Hematopoietic multipotent progenitor cell (in vitro differentiated cells): ENCODE results near the gene CDK14. TPM values are rescaled to one million over a fixed set of nuclear protein-coding genes. Genes with fewer than 3 reads are reported as not detected.

Experiments used
- DNase-seq, 3 donors: peaks; one replicate each; pipeline ENCODE4 v3.0.0-alpha.2; 2011 to 2015; ENCODE audit warnings: low read depth in 2 of 3, low spot score in 2 of 3
- total RNA-seq: library from RNA; depleted of rRNA; stranded (reverse); fragments of >200 nt; gene quantifications from one replicate; pipeline ENCODE4 v1.2.3, GENCODE V29; 2012

CDK14 gene
- total RNA-seq, 1 donor = 7.5 TPM

GRCh38 chr7:90931986-90932916 is 336.1 kb downstream of the CDK14 start:
- no peak for DNase-seq

GRCh38 chr7:90933041-90933440 is 336.9 kb downstream of the CDK14 start:
- no peak for DNase-seq

DNA sequence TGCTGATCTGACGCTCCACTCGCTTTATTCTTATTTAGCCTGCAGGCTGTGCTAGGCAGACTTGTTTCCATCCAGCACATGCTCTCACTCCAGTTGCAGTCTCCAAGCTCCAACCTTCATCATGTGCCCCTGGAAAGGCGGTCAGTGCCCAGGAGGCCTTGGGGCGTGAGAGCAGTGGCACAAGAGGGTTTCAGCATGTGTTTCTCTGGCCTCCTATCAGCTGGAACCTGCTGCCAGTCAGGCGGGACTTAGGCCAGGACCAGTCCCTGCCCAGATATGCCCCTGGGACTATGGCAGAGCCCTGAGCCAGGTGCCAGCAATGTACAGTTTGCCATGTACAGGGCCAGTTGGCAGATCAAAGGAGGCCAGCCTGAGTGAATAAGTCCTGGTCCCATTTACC is 337.9 kb downstream of the CDK14 start:
- no peak for DNase-seq

GRCh38 chr7:90938371-90938770 is 342.2 kb downstream of the CDK14 start:
- no peak for DNase-seq

DNA sequence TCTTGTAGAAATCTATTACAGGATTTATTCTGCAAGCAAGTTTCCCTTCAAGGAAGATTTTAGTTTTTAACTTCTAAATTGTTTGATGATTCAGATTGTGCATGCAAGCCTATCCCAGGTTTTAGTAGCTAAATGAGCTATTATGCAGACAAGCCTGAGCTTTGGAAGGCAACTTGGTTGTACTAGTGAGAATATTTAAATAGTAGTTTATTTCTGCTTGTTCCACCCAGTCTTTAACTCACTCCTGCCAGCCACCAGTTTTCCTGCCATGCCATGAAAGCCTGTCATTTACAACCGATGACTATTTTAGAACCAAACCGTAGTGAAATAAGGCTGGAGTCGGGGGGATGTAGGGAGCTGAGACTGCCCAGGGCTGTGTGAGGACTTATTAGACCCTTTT is 343.5 kb downstream of the CDK14 start:
- no peak for DNase-seq

DNA sequence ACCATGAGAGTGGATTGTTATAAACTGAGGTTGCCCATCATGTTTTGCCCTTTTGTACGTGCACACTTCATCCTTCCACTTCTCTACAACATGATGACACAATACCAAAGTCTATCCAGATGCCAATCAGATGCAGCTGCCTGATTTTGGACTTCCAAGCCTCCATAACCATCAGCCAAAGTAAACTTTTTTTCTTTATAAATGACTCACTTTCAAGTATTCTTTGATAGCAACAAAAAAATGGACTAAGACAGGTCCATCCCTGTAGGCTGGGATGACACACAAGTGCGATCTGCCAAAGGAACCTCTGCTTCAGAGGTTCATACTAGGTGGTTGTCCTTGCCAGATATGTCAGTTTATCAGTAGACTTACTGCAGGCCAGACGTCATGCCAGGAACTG is 347.9 kb downstream of the CDK14 start:
- no peak for DNase-seq

- DNase-seq = no peak
Measured at GRCh38 chr7:90945104-90945787, 349.1 kb downstream of the CDK14 start.

DNA sequence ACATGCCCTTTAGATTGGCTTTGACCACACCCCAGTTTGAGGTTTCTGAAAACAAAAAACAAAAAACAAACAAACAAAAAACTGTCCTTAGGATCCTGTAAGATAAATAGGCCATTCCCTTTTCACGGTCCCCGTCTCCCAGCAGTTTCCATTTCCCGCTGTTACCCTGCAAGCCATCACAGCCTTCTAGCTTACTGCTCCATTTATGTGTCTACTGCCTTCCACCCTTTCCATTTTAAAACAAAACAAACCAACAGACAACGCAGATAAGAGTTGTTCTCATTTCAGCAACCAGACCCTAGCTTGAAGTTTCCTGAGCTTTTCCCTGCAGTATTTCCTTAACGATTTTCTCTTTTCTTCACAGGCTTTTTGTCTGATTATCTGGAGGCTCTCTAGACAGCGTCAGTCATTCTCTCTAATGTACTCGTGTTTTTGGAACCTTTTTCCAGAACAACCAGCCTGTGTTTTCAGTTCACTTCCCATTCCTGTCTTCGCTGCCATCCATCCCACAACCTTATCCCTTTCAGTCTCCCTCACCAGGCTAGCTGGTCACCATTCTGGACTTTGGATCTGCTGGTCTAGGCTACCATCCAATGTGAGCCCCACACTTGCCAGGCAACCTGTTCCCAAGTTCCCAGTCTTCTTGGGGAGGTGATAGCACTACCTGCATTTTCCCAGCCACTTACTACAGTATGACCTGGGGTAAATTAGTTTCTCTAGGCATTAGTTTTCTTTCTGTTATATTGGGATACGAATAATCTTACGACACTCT is 350.8 kb downstream of the CDK14 start:
- no peak for DNase-seq

DNA sequence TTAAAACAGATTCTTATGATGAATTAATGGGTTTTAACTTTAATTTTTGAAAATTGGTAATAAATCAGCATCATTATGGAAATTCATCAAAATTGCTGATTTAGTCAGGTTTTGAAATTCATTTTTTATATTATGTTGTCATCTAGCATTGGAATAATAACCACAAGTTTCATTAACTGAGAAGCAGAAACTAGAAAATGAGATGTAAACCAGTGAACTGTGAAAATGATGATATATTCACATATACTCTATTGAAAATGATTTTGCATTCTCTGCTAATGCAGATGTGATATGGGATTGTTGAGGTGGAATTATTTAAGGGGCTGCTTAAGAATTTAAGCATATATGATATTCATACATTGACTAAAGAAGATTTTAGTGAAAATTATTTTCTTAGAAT is 352.0 kb downstream of the CDK14 start:
- no peak for DNase-seq

DNA sequence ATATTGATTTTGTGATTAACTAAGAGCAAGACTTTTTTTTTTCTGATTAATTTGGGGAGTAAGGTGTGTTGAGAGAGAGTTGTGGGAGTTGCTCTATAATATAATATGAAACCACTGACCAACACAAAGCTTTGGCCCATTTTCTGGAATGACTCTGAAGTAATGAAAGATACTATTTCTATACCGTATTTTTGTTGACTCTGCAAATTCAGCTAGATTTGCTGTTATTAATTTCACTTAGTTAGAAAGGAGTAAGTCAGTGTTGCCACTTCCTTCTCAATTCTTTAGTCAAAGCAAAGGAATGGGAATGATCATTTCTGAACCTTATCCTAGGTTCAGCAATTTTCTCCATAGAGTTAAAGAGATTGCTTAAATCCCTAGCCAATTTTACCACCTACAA is 355.1 kb downstream of the CDK14 start:
- no peak for DNase-seq

GRCh38 chr7:90951986-90952954 is 356.1 kb downstream of the CDK14 start:
- DNase-seq = no peak

DNA sequence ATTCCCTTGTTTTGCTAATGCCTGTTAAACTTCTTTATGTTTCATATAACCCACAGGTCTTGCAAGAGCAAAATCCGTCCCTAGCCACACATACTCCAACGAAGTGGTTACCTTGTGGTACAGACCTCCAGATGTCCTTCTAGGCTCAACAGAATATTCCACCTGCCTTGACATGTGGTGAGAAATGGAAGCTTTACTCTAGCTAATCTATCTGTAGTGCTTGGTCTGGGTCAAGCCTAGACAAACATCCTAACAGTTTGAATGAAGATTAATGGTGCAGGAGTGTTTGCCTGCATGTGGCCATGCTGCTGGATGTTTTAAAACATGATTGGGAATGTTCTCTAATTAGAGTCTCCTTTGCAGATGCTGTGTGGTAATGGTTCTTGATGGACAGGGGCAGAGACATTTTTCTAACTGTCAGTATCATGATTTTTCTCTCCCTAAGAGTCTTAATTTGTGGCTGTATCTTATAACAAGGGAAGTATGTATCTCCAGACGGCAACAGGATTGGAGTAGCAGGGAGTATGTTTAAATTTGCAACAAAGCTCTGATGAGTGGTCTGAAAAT is 359.6 kb downstream of the CDK14 start:
- no peak for DNase-seq

DNA sequence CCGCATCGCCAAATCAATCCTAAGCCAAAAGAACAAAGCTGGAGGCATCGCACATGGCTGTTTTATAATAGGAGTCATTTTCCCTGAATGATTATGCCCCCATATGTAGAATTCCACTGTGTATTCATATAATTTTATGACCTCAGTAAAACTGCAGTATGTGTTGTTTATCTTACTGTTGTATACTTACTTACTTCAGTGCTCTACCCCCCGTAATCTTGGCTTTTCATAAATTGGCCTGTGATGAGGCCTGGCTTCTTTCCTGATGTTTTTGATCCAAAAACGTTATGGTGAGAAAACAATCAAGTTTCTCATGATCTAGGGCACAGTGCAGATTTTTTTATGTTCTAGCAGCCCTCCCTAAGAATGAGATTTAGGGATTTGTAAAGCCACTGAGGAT is 361.8 kb downstream of the CDK14 start:
- no peak for DNase-seq

DNA sequence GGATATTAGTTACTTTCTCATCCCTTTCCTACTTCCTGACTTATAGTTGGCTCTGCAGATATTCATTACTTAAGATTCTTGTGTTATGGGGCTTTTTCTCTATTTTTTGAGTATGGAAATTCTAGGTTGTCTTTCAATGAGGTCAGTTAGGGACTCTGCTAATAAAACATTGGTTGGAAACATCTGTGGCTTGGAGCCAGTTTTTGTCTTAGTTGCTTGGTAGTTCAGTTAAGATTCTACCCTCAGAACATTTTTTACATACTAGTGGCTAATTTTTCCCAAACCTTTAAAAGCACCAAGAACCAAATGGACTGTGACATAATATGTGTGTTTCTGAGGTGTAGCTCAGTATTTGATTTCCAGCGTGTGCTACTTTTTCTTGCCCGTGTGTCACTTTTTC is 362.5 kb downstream of the CDK14 start:
- DNase-seq = no peak

DNA sequence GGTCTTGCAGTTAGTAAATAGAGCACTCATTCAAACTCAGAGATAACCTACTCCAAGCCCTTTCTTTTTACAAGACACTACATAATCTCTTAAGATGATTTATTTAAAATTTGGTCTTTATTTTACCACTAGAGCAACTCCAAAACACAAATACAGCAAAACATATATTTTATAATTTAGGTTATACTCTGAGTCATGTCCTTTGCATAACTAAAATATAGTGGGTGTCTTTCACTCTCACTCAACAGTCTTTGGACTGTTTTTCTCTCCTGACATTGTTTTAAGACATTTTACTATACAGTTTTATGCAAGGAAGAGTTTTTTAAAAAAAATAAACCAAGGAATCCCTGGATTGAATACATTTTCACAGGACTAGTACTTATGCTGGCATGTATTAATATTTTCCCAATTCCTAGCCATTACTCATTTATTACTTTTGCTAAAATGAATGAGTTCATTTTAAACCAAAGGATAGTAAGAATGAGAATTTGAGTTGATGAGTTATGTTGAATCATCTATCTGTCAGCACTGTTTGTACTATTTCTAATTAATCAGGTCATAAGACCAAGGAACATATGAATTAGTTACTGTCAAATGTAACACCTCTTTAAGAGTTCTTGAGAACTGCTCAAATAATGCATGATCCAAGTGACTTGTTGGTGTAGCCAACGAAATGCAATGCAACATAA is 365.1 kb downstream of the CDK14 start:
- DNase-seq = no peak

DNA sequence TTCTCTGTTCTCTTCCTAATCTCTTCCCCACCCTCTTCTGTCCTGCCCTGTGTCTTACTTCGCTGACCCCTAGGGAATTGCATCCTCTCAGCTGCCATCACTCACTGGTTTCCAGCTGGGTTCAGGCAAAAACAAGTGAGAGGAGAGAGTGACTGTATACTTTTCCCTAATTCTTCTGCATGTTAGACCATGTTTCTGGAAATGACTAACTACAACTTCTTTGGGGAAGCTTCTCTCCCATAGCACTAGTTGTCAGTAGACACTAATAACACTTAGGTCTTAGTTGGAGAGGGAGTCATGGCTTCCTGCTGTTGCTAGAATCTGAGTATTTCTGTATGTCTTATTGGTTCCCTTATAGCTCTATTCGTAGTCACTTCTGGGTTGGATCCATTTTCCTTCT is 369.1 kb downstream of the CDK14 start:
- DNase-seq = no peak

DNA sequence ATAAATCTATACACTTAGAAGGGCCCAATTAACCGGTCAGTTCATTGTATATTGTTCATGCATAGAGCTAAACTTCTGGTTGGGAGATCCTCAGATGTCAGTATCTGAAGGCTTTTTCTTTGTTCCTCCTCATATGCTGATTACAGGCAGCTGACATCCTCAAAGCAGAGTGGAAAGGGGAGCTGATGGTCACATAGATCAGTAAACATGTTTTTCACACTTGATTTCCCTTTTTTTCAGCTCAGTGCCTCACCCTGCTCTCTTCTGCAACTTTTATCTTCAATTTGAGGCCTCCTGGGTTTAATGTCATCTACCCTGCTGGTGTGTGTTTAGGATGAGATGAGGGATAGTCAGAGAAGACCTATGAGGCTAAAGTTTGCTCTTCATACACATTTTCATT is 370.2 kb downstream of the CDK14 start:
- no peak for DNase-seq

DNA sequence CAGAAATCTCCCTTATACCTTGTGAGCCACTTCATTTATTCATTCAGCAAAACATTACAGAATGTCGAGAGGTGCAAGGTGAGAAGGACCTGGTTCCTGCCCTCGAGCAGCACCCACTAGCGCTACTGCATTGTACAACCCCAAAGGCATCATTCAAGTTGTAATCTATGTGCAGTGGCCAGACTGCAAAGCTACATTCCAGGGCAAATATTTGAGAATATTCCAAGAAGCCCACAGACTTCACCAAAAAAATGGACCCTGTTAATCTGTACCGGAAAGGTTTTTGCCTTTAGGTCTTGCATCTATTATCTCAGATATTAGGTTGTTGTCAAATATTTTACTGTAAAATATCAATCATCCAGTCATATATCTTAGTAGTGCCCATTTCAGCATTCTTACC is 372.8 kb downstream of the CDK14 start:
- no peak for DNase-seq

- DNase-seq = no peak
Measured at GRCh38 chr7:90972906-90973550, 376.9 kb downstream of the CDK14 start.
